GM18517 (cell line): ENCODE measurements around the gene DFFA.
"Not testable (repeated sequence)": the region's sequence is repeated elsewhere in the genome, so short reads cannot be mapped to it uniquely, and the experiment has no call there.

Experiments
- ATAC-seq: cut with Tn5 transposase; IDR thresholded peaks from one replicate; pipeline ENCODE4 v1.9.1; 2021; ENCODE audit warnings: mild to moderate bottlenecking, moderate library complexity; ENCODE audit not compliant: unreplicated experiment

Gene DFFA

GRCh38 chr1:10506677-10507047, 34.3 kb upstream of the DFFA start:
- ATAC-seq, result no peak

- not testable (repeated sequence) for ATAC-seq
Measured at GRCh38 chr1:10506046-10506676, 33.8 kb upstream of the DFFA start.

- no peak for ATAC-seq
Measured at GRCh38 chr1:10504249-10504648, 31.9 kb upstream of the DFFA start.

GRCh38 chr1:10502206-10502605, 29.9 kb upstream of the DFFA start:
- ATAC-seq, result no peak

- no peak for ATAC-seq
Measured at GRCh38 chr1:10498231-10498630, 25.9 kb upstream of the DFFA start.

GRCh38 chr1:10497109-10497508, 24.8 kb upstream of the DFFA start:
- ATAC-seq, result no peak

GRCh38 chr1:10495952-10496351, 23.6 kb upstream of the DFFA start:
- ATAC-seq, result no peak

- no peak for ATAC-seq
Measured at GRCh38 chr1:10495475-10495817, 23.1 kb upstream of the DFFA start.

GRCh38 chr1:10494754-10495474, 22.6 kb upstream of the DFFA start:
- ATAC-seq, result peak; percentile 79

- no peak for ATAC-seq
Measured at GRCh38 chr1:10494418-10494753, 22.1 kb upstream of the DFFA start.

GRCh38 chr1:10490286-10490970, 18.1 kb upstream of the DFFA start:
- ATAC-seq, result no peak

- no peak for ATAC-seq
Measured at GRCh38 chr1:10489291-10490055, 17.1 kb upstream of the DFFA start.

- ATAC-seq, result no peak
Measured at GRCh38 chr1:10484521-10484920, 12.2 kb upstream of the DFFA start.

GRCh38 chr1:10480614-10481013, 8.3 kb upstream of the DFFA start:
- no peak for ATAC-seq

- ATAC-seq, result no peak
Measured at GRCh38 chr1:10479296-10479695, 7.0 kb upstream of the DFFA start.

GRCh38 chr1:10475510-10475909, 3.2 kb upstream of the DFFA start:
- ATAC-seq, result no peak

GRCh38 chr1:10474613-10475507, 2.5 kb upstream of the DFFA start, which contains the start of gene PEX14:
Gene PEX14 (plus strand): TSS chr1:10474950. CDS start chr1:10474967, 17 bp downstream.
- ATAC-seq, result peak; percentile 54

GRCh38 chr1:10474309-10474612, 1.9 kb upstream of the DFFA start:
- not testable (repeated sequence) for ATAC-seq

GRCh38 chr1:10473145-10473765, 926 bp upstream of the DFFA start:
- ATAC-seq, result no peak
